ENCODE data around the gene SEC61A2. TPM values are rescaled to one million over a fixed set of nuclear protein-coding genes. Genes with fewer than 3 reads are reported as not detected.

Gene SEC61A2
- total and polyA plus RNA-seq, 2 of the 4 experiments (the other 2 are of a cell fraction), result 6.8 to 10.3 TPM

DNA sequence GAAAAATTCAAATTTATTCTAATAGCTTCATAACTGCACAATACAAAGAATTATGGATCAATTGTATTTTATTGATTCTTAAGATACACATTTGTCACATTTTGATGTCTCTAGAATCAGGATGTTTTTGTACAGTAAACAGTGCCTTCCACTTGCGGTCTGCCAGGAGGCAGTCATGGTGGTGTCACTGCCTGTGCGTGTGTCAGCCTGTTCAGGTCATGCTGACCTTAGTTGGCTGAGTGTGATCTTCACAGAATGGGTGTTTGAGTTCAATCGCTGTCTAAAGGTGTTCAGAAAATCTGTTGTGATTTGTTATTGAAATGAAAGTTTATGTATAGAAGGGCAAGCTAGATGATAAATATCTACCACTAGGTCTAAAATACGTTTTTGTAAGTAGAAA lies 20.7 kb downstream of the SEC61A2 start:
- BruUV-seq (replicated peaks), result no TSS peak

More for the DNA sequence above, 20.7 kb downstream of the SEC61A2 start:
- Histone ChIP-seq H3K27ac (ENCODE audit: insufficient read depth, low read length) (no peak overlapping the region), H2AK9ac (replicated peaks; ENCODE audit: low read depth, low read length, poor library complexity) (no peak overlapping the region), H4K8ac (ENCODE audit: low read depth in 2 of 2, low read length in 2 of 2) (no peak overlapping the region), H4K20me1 (ENCODE audit: insufficient read depth, low read length) (no peaks in the 10 kb centered on the region; the same call in 1 of the 2 replicates), H3K79me1 (ENCODE audit: low read depth in 1 of 2, low read length in 2 of 2) (peaks cover 2 to 3% of the 10 kb centered on the region in 2 experiments; a peak in 3 of 4 replicates), H3K4me2 (ENCODE audit: low read depth, low read length) (no peak overlapping the region), H3K4me3 (ENCODE audit: insufficient read depth, low read depth, low read length) (no peak overlapping the region), H2BK120ac (ENCODE audit: low read depth, low read length) (no peak overlapping the region), H4K5ac (ENCODE audit: low read depth, low read length) (no peak overlapping the region), H3K9me1 (ENCODE audit: insufficient read depth, low read length) (peaks cover 5% of the 10 kb centered on the region; the same call in 1 of the 2 replicates), H3K4ac (ENCODE audit: low read depth, low read length) (no peak overlapping the region), H4K91ac (ENCODE audit: insufficient read depth, low read depth, low read length) (no peak overlapping the region), H3K56ac (ENCODE audit: extremely low read depth, insufficient read depth, low read length) (no peak overlapping the region), H3K27me3 (ENCODE audit: control insufficient read depth, insufficient read depth, low read length) (no peaks in the 10 kb centered on the region), H3K18ac (ENCODE audit: low read depth, low read length) (no peak overlapping the region), H2AK5ac (ENCODE audit: low read depth, low read length) (0 out of 2 replicates have a peak overlapping the region, but pooled peaks have one; percentile 28), H2BK5ac (ENCODE audit: low read depth, low read length, poor library complexity, severe bottlenecking) (no peak overlapping the region), H3K36me3 (ENCODE audit: control insufficient read depth, insufficient read depth, low read length) (peaks cover 16% of the 10 kb centered on the region), H3K9me3 (ENCODE audit: control insufficient read depth, insufficient read depth, low read length) (no peaks in the 10 kb centered on the region), H2BK15ac (ENCODE audit: low read depth, low read length) (no peak overlapping the region), H2BK20ac (ENCODE audit: low read depth, low read length) (no peak overlapping the region), H3K4me1 (ENCODE audit: control insufficient read depth, insufficient read depth, low read length) (no peaks in the 10 kb centered on the region), H3K14ac (replicated peaks; ENCODE audit: low read depth, low read length) (no peak overlapping the region), H2AFZ (replicated peaks; ENCODE audit: low read length, poor library complexity) (no peak overlapping the region), H3K23ac (ENCODE audit: low read depth, low read length) (no peak overlapping the region), H3K9ac (ENCODE audit: low read depth, low read length) (no peak overlapping the region)
- TF ChIP-seq MAZ (IDR thresholded peaks at IDR 0.05; ENCODE audit: borderline replicate concordance, low read depth, low read length), result no peak
- no peak for TF ChIP-seq CHD1 (IDR thresholded peaks at IDR 0.05; ENCODE audit: low read depth, low read length)
- TF ChIP-seq RAD21 (IDR thresholded peaks at IDR 0.05; ENCODE audit: low read length), result no peak
- TF ChIP-seq CTCF (conservative IDR thresholded peaks at IDR 0.05; ENCODE audit: low read depth, low read length), result no peak
- no peak for TF ChIP-seq RFX5 (IDR thresholded peaks at IDR 0.05; ENCODE audit: low read depth, low read length)
- TF ChIP-seq USF2 (IDR thresholded peaks at IDR 0.05; ENCODE audit: low read depth, low read length), result no peak
- POLR2A ChIA-PET (ENCODE audit: unreplicated experiment), result no interaction called here
- no peak for DNase-seq
- in situ Hi-C loops (cut with MboI; ENCODE audit: low sequenced_read_pairs) (no loop called here), intact Hi-C loops (cut with micrococcal nuclease) (loop anchor here (10.0 kb wide), 1 partner anchor 1815 kb away; no protein-coding TSS in a partner anchor), dilution Hi-C loops (cut with HindIII; ENCODE audit: low sequenced_read_pairs, unreplicated experiment) (no loop called here)
- WGBS, 2 experiments (ENCODE audit: extremely low coverage in 2 of 2, insufficient read length in 1 of 2), result no CpG with 5 or more reads among the region's 4 CpGs
- CTCF ChIA-PET, result no interaction called here
- ATAC-seq (ENCODE audit: low read depth), result no peak
